ENCODE measurements around the gene CIBAR2. TPM values are rescaled to one million over a fixed set of nuclear protein-coding genes. Genes with fewer than 3 reads are reported as not detected.

Gene CIBAR2
- total RNA-seq, 1 donor from 2014 or later, result not detected

GRCh38 chr16:85067426-85067825 is 44.8 kb downstream of the CIBAR2 start:
- H3K4me1 ChIP-seq, result peaks cover 5% of the 10 kb centered on the region

GRCh38 chr16:85067024-85067423 is 45.2 kb downstream of the CIBAR2 start:
- TF ChIP-seq CTCF (IDR thresholded peaks at IDR 0.05; ENCODE audit: borderline replicate concordance), result no peak
- Histone ChIP-seq H3K4me3 (no peak overlapping the region), H3K27ac (replicated peaks) (no peak overlapping the region), H3K4me1 (peaks cover 5% of the 10 kb centered on the region), H3K36me3 (peaks cover 32% of the 10 kb centered on the region), H3K9me3 (replicated peaks) (no peaks in the 10 kb centered on the region), H3K27me3 (ENCODE audit: low read depth) (no peaks in the 10 kb centered on the region)
- intact Hi-C loops (cut with micrococcal nuclease), result no loop called here
- DNase-seq, result no peak

More at GRCh38 chr16:85067426-85067825, 44.8 kb downstream of the CIBAR2 start:
- Histone ChIP-seq H3K27ac (replicated peaks) (no peak overlapping the region), H3K9me3 (replicated peaks) (no peaks in the 10 kb centered on the region), H3K27me3 (ENCODE audit: low read depth) (no peaks in the 10 kb centered on the region), H3K4me3 (no peak overlapping the region), H3K36me3 (peaks cover 32% of the 10 kb centered on the region)
- DNase-seq, result no peak
- intact Hi-C loops (cut with micrococcal nuclease), result no loop called here
- TF ChIP-seq CTCF (IDR thresholded peaks at IDR 0.05; ENCODE audit: borderline replicate concordance), result no peak

- no peak overlapping the region for H3K27ac ChIP-seq (replicated peaks)
- H3K4me1 ChIP-seq, result peaks cover 5% of the 10 kb centered on the region
- TF ChIP-seq CTCF (IDR thresholded peaks at IDR 0.05; ENCODE audit: borderline replicate concordance), result no peak
- no peak for DNase-seq
- peaks cover 32% of the 10 kb centered on the region for H3K36me3 ChIP-seq
- no peaks in the 10 kb centered on the region for H3K27me3 ChIP-seq (ENCODE audit: low read depth)
- intact Hi-C loops (cut with micrococcal nuclease), result no loop called here
- no peak overlapping the region for H3K4me3 ChIP-seq
- no peaks in the 10 kb centered on the region for H3K9me3 ChIP-seq (replicated peaks)
Observed at GRCh38 chr16:85066346-85066885, 45.9 kb downstream of the CIBAR2 start.

DNA sequence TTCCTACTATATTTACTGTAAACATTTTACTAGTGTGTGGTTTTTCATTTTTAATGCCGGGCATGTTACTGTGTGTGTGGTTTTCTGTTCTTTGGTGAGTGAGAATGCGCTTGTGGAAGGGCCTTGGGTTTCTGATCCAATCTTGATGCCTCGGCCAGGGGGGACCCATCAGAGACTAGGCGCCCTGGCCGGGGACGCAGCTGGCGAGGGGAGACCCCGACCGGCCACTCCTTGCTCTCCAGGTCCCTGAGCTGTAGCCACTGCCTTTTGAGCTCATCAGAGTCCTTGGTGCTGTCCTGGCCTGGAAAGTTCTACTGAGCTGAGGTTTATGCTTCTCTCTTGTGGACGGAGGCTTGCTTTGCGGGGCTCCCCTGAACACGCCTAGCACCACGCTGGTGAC is 47.2 kb downstream of the CIBAR2 start:
- peaks cover 31% of the 10 kb centered on the region for H3K36me3 ChIP-seq
- intact Hi-C loops (cut with micrococcal nuclease), result no loop called here
- no peak overlapping the region for H3K27ac ChIP-seq (replicated peaks)
- no peak for DNase-seq
- H3K4me1 ChIP-seq, result peaks cover 5% of the 10 kb centered on the region
- TF ChIP-seq CTCF (IDR thresholded peaks at IDR 0.05; ENCODE audit: borderline replicate concordance), result no peak
- no peaks in the 10 kb centered on the region for H3K9me3 ChIP-seq (replicated peaks)
- H3K27me3 ChIP-seq (ENCODE audit: low read depth), result no peaks in the 10 kb centered on the region
- no peak overlapping the region for H3K4me3 ChIP-seq

- no peak for DNase-seq
- H3K36me3 ChIP-seq, result peaks cover 23% of the 10 kb centered on the region
- intact Hi-C loops (cut with micrococcal nuclease), result no loop called here
- no peak for TF ChIP-seq CTCF (IDR thresholded peaks at IDR 0.05; ENCODE audit: borderline replicate concordance)
- no peaks in the 10 kb centered on the region for H3K27me3 ChIP-seq (ENCODE audit: low read depth)
- H3K27ac ChIP-seq (replicated peaks), result no peak overlapping the region
- peaks cover 5% of the 10 kb centered on the region for H3K4me1 ChIP-seq
- H3K9me3 ChIP-seq (replicated peaks), result no peaks in the 10 kb centered on the region
- H3K4me3 ChIP-seq, result no peak overlapping the region
Observed at GRCh38 chr16:85064186-85064585, 48.1 kb downstream of the CIBAR2 start.
